Progenitor cell of endocrine pancreas (in vitro differentiated cells): Measurements from ENCODE around the gene FBXL5. TPM values are rescaled to one million over a fixed set of nuclear protein-coding genes. Genes with fewer than 3 reads are reported as not detected.

Source experiments
- DNase-seq: peaks from one replicate; pipeline ENCODE4 v3.0.0; 2021; ENCODE audit warnings: low spot score; ENCODE audit not compliant: unreplicated experiment
- H3K27ac Mint-ChIP-seq: 2 replicates; pipeline ENCODE4 v1.8.0; 2021; ENCODE audit warnings: mild to moderate bottlenecking, moderate library complexity, mixed read lengths
- H3K27me3 Mint-ChIP-seq: 2 replicates; pipeline ENCODE4 v1.8.0; 2021; ENCODE audit warnings: mixed read lengths
- H3K36me3 Mint-ChIP-seq: 2 replicates; pipeline ENCODE4 v1.8.0; 2022; ENCODE audit warnings: mixed read lengths; ENCODE audit not compliant: insufficient read depth
- H3K4me1 Mint-ChIP-seq: 2 replicates; pipeline ENCODE4 v1.8.0; 2021; ENCODE audit warnings: low read depth, mixed read lengths
- H3K4me3 Mint-ChIP-seq: 2 replicates; pipeline ENCODE4 v1.8.0; 2021; ENCODE audit warnings: low read depth, mild to moderate bottlenecking, moderate library complexity, mixed read lengths
- H3K9me3 Mint-ChIP-seq: 2 replicates; pipeline ENCODE4 v1.8.0; 2021; ENCODE audit warnings: low read depth, mixed read lengths
- total RNA-seq: library from RNA; stranded (reverse); gene quantifications from 2 replicates; pipeline ENCODE4 v1.2.1, GENCODE V29; 2021
- TF ChIP-seq, protein P1 (sequence below): fragments of 200-600 bp; sonication (generic); IDR thresholded peaks from one replicate; pipeline ENCODE4 v1.5.0; 2021; ENCODE audit warnings: antibody characterized with exemption, mild to moderate bottlenecking; ENCODE audit not compliant: unreplicated experiment

The FBXL5 gene
- total RNA-seq, 1 donor from 2014 or later = 66.9 TPM

DNA sequence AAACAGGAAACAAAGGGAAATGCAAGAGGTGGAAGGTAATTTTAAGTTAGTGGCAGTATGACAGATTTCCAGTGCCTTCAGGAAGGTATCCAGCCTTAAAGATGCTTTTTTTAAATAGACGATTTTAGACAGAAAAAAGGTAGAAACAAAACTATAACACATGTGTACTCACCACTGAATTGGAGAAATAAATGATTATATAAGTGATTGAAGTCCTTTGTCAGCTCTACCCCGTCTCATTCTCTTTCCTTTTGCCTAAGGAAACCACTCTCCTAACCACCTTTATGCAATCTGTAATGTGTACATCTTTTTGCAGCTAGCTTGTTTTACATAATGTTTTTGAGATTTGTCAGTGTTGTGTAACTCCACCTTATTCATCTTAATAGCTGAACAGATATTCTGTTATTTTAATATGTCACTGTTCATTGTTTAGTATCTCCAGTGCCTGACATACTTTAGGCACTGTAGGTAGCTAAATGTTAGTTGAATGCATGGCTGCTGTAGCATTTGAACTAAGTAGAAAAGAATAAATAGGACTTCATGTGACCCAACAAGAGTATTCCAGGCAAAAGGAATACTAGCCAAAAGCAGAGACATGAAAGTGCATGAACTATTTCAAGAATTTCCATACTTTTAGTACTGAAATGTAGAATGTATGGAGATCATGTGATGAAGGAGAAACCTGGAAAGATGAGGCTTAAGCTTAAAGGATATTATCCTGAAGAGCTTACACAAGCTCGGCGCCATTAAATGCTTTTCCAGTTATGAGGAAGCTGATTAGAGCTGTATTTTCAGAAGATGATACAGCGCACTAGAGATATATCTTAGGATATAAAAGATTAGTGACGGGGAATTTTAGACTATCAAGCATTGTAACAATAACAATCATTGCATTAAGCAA lies 27.3 kb upstream of the FBXL5 start:
- TF ChIP-seq, protein P1, sequence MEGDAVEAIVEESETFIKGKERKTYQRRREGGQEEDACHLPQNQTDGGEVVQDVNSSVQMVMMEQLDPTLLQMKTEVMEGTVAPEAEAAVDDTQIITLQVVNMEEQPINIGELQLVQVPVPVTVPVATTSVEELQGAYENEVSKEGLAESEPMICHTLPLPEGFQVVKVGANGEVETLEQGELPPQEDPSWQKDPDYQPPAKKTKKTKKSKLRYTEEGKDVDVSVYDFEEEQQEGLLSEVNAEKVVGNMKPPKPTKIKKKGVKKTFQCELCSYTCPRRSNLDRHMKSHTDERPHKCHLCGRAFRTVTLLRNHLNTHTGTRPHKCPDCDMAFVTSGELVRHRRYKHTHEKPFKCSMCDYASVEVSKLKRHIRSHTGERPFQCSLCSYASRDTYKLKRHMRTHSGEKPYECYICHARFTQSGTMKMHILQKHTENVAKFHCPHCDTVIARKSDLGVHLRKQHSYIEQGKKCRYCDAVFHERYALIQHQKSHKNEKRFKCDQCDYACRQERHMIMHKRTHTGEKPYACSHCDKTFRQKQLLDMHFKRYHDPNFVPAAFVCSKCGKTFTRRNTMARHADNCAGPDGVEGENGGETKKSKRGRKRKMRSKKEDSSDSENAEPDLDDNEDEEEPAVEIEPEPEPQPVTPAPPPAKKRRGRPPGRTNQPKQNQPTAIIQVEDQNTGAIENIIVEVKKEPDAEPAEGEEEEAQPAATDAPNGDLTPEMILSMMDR = no peak
- no peak for DNase-seq
- Mint-ChIP-seq H3K36me3 (peaks cover 16% of the 10 kb centered on the region), H3K4me1 (peaks cover 24% of the 10 kb centered on the region), H3K9me3 (no peaks in the 10 kb centered on the region), H3K27ac (peak overlapping the region; percentile 100), H3K27me3 (no peaks in the 10 kb centered on the region), H3K4me3 (peak overlapping the region; percentile 94)

DNA sequence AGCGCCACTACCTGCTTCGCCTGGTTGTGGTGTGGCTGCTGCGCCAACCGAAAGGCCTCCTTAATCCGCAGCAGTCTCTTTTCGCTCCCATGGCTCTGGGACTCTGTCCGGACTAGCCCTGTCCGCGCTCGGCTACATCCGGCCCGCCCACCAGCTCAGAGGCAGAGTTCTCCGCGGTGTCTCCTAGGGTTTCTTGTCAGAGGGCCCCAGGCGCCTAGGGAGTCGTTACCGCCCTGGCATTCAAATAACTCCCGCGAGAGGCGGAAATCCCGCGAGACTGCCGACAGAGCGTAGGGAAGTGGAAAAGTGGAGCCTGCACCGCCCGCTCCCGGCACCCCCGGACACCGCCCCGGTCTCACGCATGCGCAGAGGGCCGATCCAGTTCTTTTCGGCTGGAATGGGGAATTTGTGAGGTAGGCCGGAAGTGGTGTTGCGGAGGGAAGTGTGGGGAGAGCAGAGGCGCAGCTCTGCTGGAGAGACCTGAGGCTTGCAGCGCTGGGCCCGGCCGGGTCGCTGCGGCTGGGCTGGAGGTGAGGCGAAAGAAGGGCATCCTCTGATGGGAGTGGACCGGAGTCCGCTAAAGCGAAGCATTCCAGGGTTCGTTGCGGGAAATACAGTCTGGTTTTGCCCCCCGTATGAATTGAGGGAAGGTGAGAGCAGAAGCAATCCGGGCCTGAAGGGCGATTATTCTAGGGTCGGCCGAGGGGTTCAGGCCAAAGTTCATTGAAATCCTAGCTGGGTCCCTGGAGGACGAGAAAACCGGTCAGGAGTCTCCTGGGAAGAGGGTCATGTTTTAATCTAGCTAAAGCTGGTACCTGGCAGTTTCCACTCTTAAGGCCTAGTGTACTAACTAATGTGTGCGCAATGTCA lies 26.4 kb upstream of the FBXL5 start, which contains the start of gene FAM200B:
Gene FAM200B (plus strand): TSS at position 456 of the 870 bp plus-strand sequence. CDS start 5,151 bp downstream, outside the sequence.
- Mint-ChIP-seq H3K27ac (peak within 1 kb of the TSS; percentile 100), H3K4me3 (peak within 1 kb of the TSS; percentile 94), H3K4me1 (peaks cover 25% of the 10 kb centered on the region), H3K36me3 (peaks cover 10% of the 10 kb centered on the region), H3K27me3 (no peaks in the 10 kb centered on the region), H3K9me3 (no peaks in the 10 kb centered on the region)
- TF ChIP-seq, protein P1 = peak; percentile 16
- peak; percentile 100 for DNase-seq

DNA sequence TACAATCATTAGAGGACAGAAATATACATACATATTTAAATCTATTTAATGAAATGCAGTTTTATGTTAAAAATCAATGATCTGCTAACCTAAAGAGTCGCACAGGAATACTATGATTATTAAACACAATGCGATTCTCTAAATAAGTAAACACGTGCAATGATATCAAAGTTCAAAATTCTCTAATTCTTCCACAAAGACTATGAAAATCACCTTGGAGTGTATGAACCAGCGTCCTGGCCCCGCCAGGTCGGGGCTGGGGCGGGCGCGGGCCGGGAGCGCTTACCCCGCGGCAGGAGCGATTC lies 25.9 kb upstream of the FBXL5 start:
- TF ChIP-seq, protein P1 = no peak
- H3K36me3 Mint-ChIP-seq = peaks cover 4% of the 10 kb centered on the region
- no peaks in the 10 kb centered on the region for H3K27me3 Mint-ChIP-seq
- H3K27ac Mint-ChIP-seq = peak overlapping the region; percentile 100
- no peaks in the 10 kb centered on the region for H3K9me3 Mint-ChIP-seq
- peak overlapping the region; percentile 94 for H3K4me3 Mint-ChIP-seq
- no peak for DNase-seq
- peaks cover 25% of the 10 kb centered on the region for H3K4me1 Mint-ChIP-seq

DNA sequence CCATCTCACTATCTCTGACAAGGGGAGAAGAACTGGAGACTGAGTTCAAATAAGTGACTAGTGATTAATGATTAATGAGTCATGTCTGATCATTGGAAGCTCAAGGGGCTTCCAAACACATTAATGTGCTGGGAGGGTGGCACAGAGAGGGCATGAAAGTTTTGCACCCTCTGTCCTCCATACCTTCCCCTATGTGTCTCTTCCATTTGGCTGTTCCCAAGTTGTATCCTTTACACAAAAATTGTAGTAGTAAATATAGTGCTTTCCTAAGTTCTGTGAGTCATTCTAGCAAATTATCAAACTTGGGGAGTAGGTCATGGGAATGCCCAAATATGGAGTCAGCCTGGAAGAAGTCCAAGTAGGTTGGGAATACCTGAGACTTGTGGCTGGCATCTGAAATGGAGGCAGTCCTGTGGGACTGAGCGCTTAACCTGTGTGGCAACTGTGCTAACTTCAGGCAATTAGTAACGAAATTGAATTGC lies 22.4 kb upstream of the FBXL5 start:
- Mint-ChIP-seq H3K36me3 (no peaks in the 10 kb centered on the region), H3K27me3 (no peaks in the 10 kb centered on the region), H3K9me3 (no peaks in the 10 kb centered on the region), H3K4me1 (peaks cover 13% of the 10 kb centered on the region), H3K4me3 (no peak overlapping the region), H3K27ac (no peak overlapping the region)
- TF ChIP-seq, protein P1 = no peak
- DNase-seq = no peak

DNA sequence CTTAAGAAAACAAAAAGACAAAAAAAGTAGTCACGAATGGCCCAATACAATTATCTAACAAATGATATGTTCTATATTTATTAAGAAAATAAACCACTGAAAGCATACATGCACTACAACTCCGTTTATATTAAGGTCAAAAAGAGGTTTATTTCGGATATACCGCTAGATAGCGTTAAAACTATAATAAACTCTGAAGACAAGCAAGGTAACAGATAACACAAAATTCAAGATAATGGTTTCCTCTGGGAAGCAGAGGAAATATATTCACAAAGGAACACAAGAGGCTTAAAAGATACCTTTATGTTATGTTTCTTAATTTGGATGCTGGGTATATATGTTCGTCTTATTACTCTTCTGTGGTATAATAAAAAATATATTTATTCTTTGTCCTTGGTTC lies 21.7 kb upstream of the FBXL5 start:
- DNase-seq = no peak
- H3K27me3 Mint-ChIP-seq = no peaks in the 10 kb centered on the region

More for the DNA sequence above, 21.7 kb upstream of the FBXL5 start:
- H3K4me3 Mint-ChIP-seq = no peak overlapping the region
- TF ChIP-seq, protein P1 = no peak
- H3K27ac Mint-ChIP-seq = no peak overlapping the region
- no peaks in the 10 kb centered on the region for H3K9me3 Mint-ChIP-seq
- H3K36me3 Mint-ChIP-seq = no peaks in the 10 kb centered on the region
- H3K4me1 Mint-ChIP-seq = peaks cover 11% of the 10 kb centered on the region
